Kidney capillary endothelial cell (primary cell): ENCODE measurements around the gene ZCCHC9.
"Not testable (repeated sequence)": the region's sequence is repeated elsewhere in the genome, so short reads cannot be mapped to it uniquely, and the experiment has no call there.

Source experiments
- DNase-seq: peaks from one replicate; pipeline ENCODE4 v3.0.0-alpha.2; 2018; ENCODE audit warnings: low spot score

Gene ZCCHC9

GRCh38 chr5:81301271-81302015, at the start of gene ZCCHC9:
ZCCHC9 (plus strand) TSS chr5:81301587; CDS start chr5:81304758, 3,171 bp downstream.
- peak; percentile 91 for DNase-seq

- DNase-seq = no peak
Measured at GRCh38 chr5:81251922-81252321, 49.5 kb upstream of the ZCCHC9 start.

- DNase-seq = no peak
Measured at GRCh38 chr5:81252904-81253303, 48.5 kb upstream of the ZCCHC9 start.

- no peak for DNase-seq
Measured at GRCh38 chr5:81253875-81254274, 47.5 kb upstream of the ZCCHC9 start.

- DNase-seq = no peak
Measured at GRCh38 chr5:81254886-81255559, 46.4 kb upstream of the ZCCHC9 start.

GRCh38 chr5:81256766-81257165, 44.6 kb upstream of the ZCCHC9 start:
- no peak for DNase-seq

- not testable (repeated sequence) for DNase-seq
Measured at GRCh38 chr5:81262796-81263195, 38.6 kb upstream of the ZCCHC9 start.

GRCh38 chr5:81265101-81265500, 36.3 kb upstream of the ZCCHC9 start:
- no peak for DNase-seq

GRCh38 chr5:81268521-81269196, 32.7 kb upstream of the ZCCHC9 start:
- peak; percentile 20 for DNase-seq

GRCh38 chr5:81269751-81270393, 31.5 kb upstream of the ZCCHC9 start:
- no peak for DNase-seq

GRCh38 chr5:81270394-81271027, 30.9 kb upstream of the ZCCHC9 start:
- not testable (repeated sequence) for DNase-seq

GRCh38 chr5:81283976-81284375, 17.4 kb upstream of the ZCCHC9 start:
- no peak for DNase-seq

GRCh38 chr5:81286059-81286617, 15.2 kb upstream of the ZCCHC9 start:
- DNase-seq = no peak

- DNase-seq = no peak
Measured at GRCh38 chr5:81288021-81288433, 13.4 kb upstream of the ZCCHC9 start.

- DNase-seq = no peak
Measured at GRCh38 chr5:81290146-81290545, 11.2 kb upstream of the ZCCHC9 start.

- no peak for DNase-seq
Measured at GRCh38 chr5:81292130-81292529, 9.3 kb upstream of the ZCCHC9 start.

GRCh38 chr5:81294021-81294420, 7.4 kb upstream of the ZCCHC9 start:
- DNase-seq = not testable (repeated sequence)

- no peak for DNase-seq
Measured at GRCh38 chr5:81297531-81297930, 3.9 kb upstream of the ZCCHC9 start.

- DNase-seq = peak; percentile 38
Measured at GRCh38 chr5:81300921-81301270, 491 bp upstream of the ZCCHC9 start.

- no peak for DNase-seq
Measured at GRCh38 chr5:81302596-81302995, 1.2 kb downstream of the ZCCHC9 start.

GRCh38 chr5:81303563-81303962, 2.2 kb downstream of the ZCCHC9 start:
- DNase-seq = no peak

- DNase-seq = no peak
Measured at GRCh38 chr5:81305785-81306184, 4.4 kb downstream of the ZCCHC9 start.
